HCT116 (cell line): Measurements from ENCODE around the gene PRKG1.

Experiments used
- POLR2A ChIP-seq: IDR thresholded peaks from 2 replicates; pipeline ENCODE4 v1.7.0; 2011; ENCODE audit warnings: borderline replicate concordance; ENCODE audit not compliant: insufficient read depth, insufficient read length; ENCODE audit errors: extremely low read depth
- POLR2AphosphoS5 ChIP-seq: IDR thresholded peaks from 2 replicates; pipeline ENCODE4 v1.6.1; 2011; ENCODE audit warnings: mild to moderate bottlenecking, low read depth, low read length, moderate library complexity
- RAD21 ChIP-seq: IDR thresholded peaks from 2 replicates; pipeline ENCODE4 v1.6.1; 2012; ENCODE audit warnings: low read depth, mild to moderate bottlenecking
- ZNF274 ChIP-seq: fragments of 200-500 bp; sonication (Bioruptor generic); IDR thresholded peaks from 2 replicates; pipeline ENCODE4 v1.6.1; 2014; ENCODE audit warnings: mild to moderate bottlenecking, low read depth, low read length, inconsistent platforms
- TF ChIP-seq, protein P1 (sequence below), 3 experiments: fragments of 200-600 bp in 1 of 3; sonication (generic) in 1 of 3; IDR thresholded peaks in 2 of 3; conservative IDR thresholded peaks in 1 of 3; 2 replicates each; pipeline ENCODE4 v1.5.1; 2012 to 2017; ENCODE audit warnings: low read depth in 2 of 3, low read length in 2 of 3, antibody characterized with exemption in 1 of 3, borderline replicate concordance in 1 of 3, control low read depth in 1 of 3, mild to moderate bottlenecking in 1 of 3, mixed read lengths in 1 of 3, mixed run types in 1 of 3, moderate library complexity in 1 of 3; ENCODE audit not compliant: insufficient read depth in 1 of 3

DNA sequence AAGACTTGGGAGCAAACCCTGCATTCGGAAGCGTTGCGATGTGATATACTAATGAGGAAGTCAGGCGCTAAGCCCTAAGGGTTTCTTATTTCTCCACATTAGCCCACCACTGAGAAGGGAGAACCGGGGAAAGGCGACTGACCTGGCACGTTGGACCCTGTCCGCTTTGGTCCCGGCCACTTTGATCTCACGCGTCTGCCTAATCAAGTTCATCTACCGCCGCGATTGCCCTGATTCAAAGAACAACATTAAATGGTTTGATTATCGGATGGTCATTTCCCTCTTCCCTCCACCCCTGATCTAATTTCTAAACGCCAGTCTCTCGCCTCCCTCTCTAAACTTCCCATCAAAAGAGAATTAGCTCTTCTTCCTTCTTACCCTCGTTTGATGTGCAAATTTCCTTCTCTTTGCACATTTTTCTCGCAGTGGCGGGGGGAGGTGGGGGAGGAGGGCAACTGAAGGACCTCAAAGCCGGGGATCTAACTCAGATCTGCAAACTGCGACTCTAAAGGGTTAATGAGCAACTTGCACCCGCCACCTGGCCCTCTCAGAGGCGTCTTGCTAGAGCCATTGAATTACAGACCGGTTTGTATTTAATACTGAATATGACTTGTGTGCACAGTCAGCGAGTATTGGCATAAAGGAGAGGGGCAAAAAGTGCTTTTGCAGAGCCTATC, 1239.1 kb downstream of the PRKG1 start:
- TF ChIP-seq RAD21 (no peak), POLR2A (no peak), POLR2AphosphoS5 (no peak), ZNF274 (no peak)
- TF ChIP-seq, protein P1, sequence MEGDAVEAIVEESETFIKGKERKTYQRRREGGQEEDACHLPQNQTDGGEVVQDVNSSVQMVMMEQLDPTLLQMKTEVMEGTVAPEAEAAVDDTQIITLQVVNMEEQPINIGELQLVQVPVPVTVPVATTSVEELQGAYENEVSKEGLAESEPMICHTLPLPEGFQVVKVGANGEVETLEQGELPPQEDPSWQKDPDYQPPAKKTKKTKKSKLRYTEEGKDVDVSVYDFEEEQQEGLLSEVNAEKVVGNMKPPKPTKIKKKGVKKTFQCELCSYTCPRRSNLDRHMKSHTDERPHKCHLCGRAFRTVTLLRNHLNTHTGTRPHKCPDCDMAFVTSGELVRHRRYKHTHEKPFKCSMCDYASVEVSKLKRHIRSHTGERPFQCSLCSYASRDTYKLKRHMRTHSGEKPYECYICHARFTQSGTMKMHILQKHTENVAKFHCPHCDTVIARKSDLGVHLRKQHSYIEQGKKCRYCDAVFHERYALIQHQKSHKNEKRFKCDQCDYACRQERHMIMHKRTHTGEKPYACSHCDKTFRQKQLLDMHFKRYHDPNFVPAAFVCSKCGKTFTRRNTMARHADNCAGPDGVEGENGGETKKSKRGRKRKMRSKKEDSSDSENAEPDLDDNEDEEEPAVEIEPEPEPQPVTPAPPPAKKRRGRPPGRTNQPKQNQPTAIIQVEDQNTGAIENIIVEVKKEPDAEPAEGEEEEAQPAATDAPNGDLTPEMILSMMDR (IDR thresholded peaks at IDR 0.05 in 2 of 3, conservative IDR thresholded peaks at IDR 0.05 in 1 of 3; ENCODE audit: borderline replicate concordance in 1 of 3, insufficient read depth in 1 of 3, low read depth in 2 of 3, low read length in 2 of 3): no peak
